Breast epithelium (tissue), 3 donors: Measurements from ENCODE around the gene HNRNPUL1.

Experiments
- CTCF ChIP-seq, 3 donors: fragments of 450-650 bp; IDR thresholded peaks; one replicate each; pipeline ENCODE4 v1.5.1; 2016 to 2017; ENCODE audit warnings: antibody characterized with exemption in 3 of 3, mild to moderate bottlenecking in 3 of 3, moderate library complexity in 3 of 3
- POLR2A ChIP-seq: fragments of 450-650 bp; IDR thresholded peaks from one replicate; pipeline ENCODE4 v1.6.1; 2016; ENCODE audit warnings: antibody characterized with exemption, mild to moderate bottlenecking, moderate library complexity

GRCh38 chr19:41310033-41310831, 46.1 kb downstream of the HNRNPUL1 start, which contains the start of gene CCDC97:
- TF ChIP-seq CTCF (IDR thresholded peaks at IDR 0.05), result no peak
- TF ChIP-seq POLR2A, result peak; percentile 47
